ENCODE measurements around the gene TSPAN18.

DNA sequence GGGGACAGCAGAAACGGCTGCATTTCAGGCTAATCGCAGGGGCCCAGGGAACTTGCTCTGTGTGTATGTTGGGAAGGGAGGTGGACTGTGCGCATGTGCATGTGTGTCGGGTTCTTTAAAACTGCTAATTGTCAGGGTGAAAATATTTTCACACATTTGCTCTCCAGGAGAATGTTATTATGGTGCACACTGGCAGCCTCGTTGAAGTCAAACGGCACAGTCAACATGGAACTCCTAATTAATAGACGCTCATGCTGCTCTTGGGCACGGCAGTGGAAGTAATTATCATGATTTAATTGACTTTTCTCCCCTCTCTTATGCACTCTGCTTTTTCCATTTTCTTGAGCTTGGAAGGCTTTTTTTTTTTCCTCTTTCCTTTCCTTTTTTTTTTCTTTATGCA lies 92.6 kb downstream of the TSPAN18 start:
- TF ChIP-seq TAF1 (IDR thresholded peaks at IDR 0.05; ENCODE audit: low read depth, low read length) (no peak), ZNF274 (IDR thresholded peaks at IDR 0.05; ENCODE audit: borderline replicate concordance, extremely low read depth, low read length) (no peak), POLR2A (IDR thresholded peaks at IDR 0.05; ENCODE audit: control extremely low read depth in 1 of 2, low read depth in 2 of 2, low read length in 2 of 2) (no peak), SIN3A (conservative IDR thresholded peaks at IDR 0.05 in 1 of 2, IDR thresholded peaks at IDR 0.05 in 1 of 2; ENCODE audit: low read depth in 1 of 2, low read length in 2 of 2) (no peak), MAFK (IDR thresholded peaks at IDR 0.05; ENCODE audit: low read depth, low read length) (no peak)
